Left forelimb (tissue), 1 donor: ENCODE data around the gene LHX2.

Experiments
- DNase-seq: peaks from one replicate; pipeline ENCODE4 v3.0.0-alpha.2; 2018; ENCODE audit warnings: low spot score

The LHX2 gene

GRCh38 chr9:124014211-124014955 is 2.8 kb downstream of the LHX2 start:
- DNase-seq = no peak

- DNase-seq = no peak
Observed at GRCh38 chr9:124014956-124015660, 3.5 kb downstream of the LHX2 start.

- no peak for DNase-seq
Observed at GRCh38 chr9:124015661-124016131, 4.1 kb downstream of the LHX2 start.

GRCh38 chr9:124016175-124017050 is 4.8 kb downstream of the LHX2 start:
- DNase-seq = no peak

GRCh38 chr9:124017051-124017928 is 5.7 kb downstream of the LHX2 start:
- DNase-seq = no peak

- no peak for DNase-seq
Observed at GRCh38 chr9:124017929-124018729, 6.6 kb downstream of the LHX2 start.

GRCh38 chr9:124018730-124019697 is 7.4 kb downstream of the LHX2 start:
- DNase-seq = no peak

GRCh38 chr9:124019771-124020519 is 8.4 kb downstream of the LHX2 start:
- DNase-seq = no peak

GRCh38 chr9:124020520-124021384 is 9.2 kb downstream of the LHX2 start:
- DNase-seq = no peak

- DNase-seq = no peak
Observed at GRCh38 chr9:124021385-124021769, 9.8 kb downstream of the LHX2 start.

- DNase-seq = no peak
Observed at GRCh38 chr9:124022201-124023121, 10.9 kb downstream of the LHX2 start.

GRCh38 chr9:124024107-124024506 is 12.5 kb downstream of the LHX2 start:
- DNase-seq = no peak

- no peak for DNase-seq
Observed at GRCh38 chr9:124029617-124030016, 18.0 kb downstream of the LHX2 start.

GRCh38 chr9:124030969-124031451 is 19.4 kb downstream of the LHX2 start:
- DNase-seq = no peak

GRCh38 chr9:124032247-124032646 is 20.7 kb downstream of the LHX2 start:
- no peak for DNase-seq

- DNase-seq = no peak
Observed at GRCh38 chr9:124033348-124033747, 21.8 kb downstream of the LHX2 start.
